Erythroblast (primary cell): Measurements from ENCODE around the gene NDUFV3.

Source experiments
- GATA1 ChIP-seq: IDR thresholded peaks from 2 replicates; pipeline ENCODE4 v1.6.1; 2011; ENCODE audit warnings: low read depth, mild to moderate bottlenecking, control low read depth, low read length, moderate library complexity
- POLR2A ChIP-seq: IDR thresholded peaks from 2 replicates; pipeline ENCODE4 v1.6.1; 2011; ENCODE audit warnings: mild to moderate bottlenecking, low read length

DNA sequence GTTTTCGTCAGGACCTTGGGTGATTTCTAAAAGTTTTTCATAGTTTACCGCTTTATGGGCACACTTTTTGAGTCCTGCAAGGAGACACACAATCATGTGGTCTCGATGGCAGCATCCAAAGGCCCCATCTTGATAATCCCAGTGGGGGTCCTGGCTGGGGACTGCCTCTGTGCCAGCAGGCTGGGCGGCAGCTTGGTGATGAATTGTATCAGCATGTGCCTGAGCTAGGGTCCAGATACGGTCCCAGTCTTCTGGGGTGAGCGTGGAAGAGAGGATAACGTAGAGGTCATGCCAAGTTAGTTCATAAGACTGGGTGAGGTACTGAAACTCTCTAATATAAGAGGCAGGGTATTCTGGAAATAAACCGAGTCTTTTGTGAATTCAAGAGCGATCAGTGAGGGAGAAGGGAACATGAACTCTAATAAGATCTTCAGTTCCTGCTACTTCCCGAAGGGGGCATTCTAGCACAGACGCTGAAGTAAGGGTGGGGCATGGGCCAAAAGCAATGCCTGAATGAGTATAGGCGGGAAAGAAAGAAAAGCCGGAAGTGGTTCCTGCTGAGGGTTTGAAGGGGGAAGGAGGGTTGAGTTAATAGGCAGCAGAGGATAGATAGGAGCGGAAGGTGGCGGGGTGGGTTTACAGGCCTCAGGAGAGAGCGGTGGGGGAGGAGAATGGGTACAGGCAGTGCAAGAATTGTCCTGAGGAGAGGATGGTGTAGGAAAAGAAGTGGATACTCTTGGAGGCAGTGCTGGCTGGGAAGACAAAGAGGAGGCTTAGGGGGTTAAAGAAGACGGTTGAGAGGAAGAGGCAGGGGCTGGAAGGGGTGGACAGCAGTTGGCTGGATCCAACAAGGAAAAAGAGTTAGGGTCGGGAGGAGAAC lies 30.7 kb downstream of the NDUFV3 start:
- TF ChIP-seq POLR2A (peak; percentile 31), GATA1 (no peak)
